HL-60 (cell line): ENCODE data around the gene SYNGAP1.

ENCODE experiments used
- DNase-seq, 2 experiments: peaks; one replicate each; pipeline ENCODE4 v3.0.0-alpha.2; 2010 to 2020; ENCODE audit warnings: low read depth in 1 of 2, low spot score in 1 of 2
- H3K27ac ChIP-seq: fragments of 250-450 bp; sonication (Bioruptor Pico); replicated peaks from 2 replicates; pipeline ENCODE4 v1.5.1; 2020; ENCODE audit warnings: mild to moderate bottlenecking, moderate library complexity
- H3K27me3 ChIP-seq: fragments of 250-450 bp; sonication (Bioruptor Pico); 2 replicates; pipeline ENCODE4 v1.5.1; 2021; ENCODE audit warnings: mild to moderate bottlenecking, moderate library complexity; ENCODE audit not compliant: insufficient read depth, poor library complexity, severe bottlenecking
- H3K4me3 ChIP-seq: replicated peaks from 2 replicates; pipeline ENCODE4 v1.5.1; 2011; ENCODE audit warnings: mild to moderate bottlenecking, control low read depth, low read length; ENCODE audit not compliant: insufficient read depth
- GABPA ChIP-seq: IDR thresholded peaks from 2 replicates; pipeline ENCODE4 v1.6.1; 2012; ENCODE audit warnings: low read depth
- POLR2AphosphoS5 ChIP-seq: IDR thresholded peaks from 2 replicates; pipeline ENCODE4 v1.6.1; 2012; ENCODE audit warnings: low read depth
- SPI1 ChIP-seq: IDR thresholded peaks from 2 replicates; pipeline ENCODE4 v1.6.1; 2012; ENCODE audit warnings: low read depth, mild to moderate bottlenecking, borderline replicate concordance
- TF ChIP-seq, protein P1 (sequence below): IDR thresholded peaks from one replicate; pipeline ENCODE4 v1.5.1; 2011; ENCODE audit warnings: low read length, control low read depth, inconsistent platforms; ENCODE audit not compliant: insufficient read depth
- TF ChIP-seq, protein P2 (sequence below): IDR thresholded peaks from 2 replicates; pipeline ENCODE4 v1.6.1; 2012; ENCODE audit warnings: low read depth; ENCODE audit not compliant: insufficient replicate concordance

The SYNGAP1 gene

GRCh38 chr6:33467091-33467490 is 47.2 kb downstream of the SYNGAP1 start:
- Histone ChIP-seq H3K27me3 (no peaks in the 10 kb centered on the region), H3K27ac (no peak overlapping the region), H3K4me3 (no peak overlapping the region)
- TF ChIP-seq GABPA (no peak), SPI1 (no peak), POLR2AphosphoS5 (no peak)
- TF ChIP-seq, protein P1, sequence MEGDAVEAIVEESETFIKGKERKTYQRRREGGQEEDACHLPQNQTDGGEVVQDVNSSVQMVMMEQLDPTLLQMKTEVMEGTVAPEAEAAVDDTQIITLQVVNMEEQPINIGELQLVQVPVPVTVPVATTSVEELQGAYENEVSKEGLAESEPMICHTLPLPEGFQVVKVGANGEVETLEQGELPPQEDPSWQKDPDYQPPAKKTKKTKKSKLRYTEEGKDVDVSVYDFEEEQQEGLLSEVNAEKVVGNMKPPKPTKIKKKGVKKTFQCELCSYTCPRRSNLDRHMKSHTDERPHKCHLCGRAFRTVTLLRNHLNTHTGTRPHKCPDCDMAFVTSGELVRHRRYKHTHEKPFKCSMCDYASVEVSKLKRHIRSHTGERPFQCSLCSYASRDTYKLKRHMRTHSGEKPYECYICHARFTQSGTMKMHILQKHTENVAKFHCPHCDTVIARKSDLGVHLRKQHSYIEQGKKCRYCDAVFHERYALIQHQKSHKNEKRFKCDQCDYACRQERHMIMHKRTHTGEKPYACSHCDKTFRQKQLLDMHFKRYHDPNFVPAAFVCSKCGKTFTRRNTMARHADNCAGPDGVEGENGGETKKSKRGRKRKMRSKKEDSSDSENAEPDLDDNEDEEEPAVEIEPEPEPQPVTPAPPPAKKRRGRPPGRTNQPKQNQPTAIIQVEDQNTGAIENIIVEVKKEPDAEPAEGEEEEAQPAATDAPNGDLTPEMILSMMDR = no peak
- TF ChIP-seq, protein P2, sequence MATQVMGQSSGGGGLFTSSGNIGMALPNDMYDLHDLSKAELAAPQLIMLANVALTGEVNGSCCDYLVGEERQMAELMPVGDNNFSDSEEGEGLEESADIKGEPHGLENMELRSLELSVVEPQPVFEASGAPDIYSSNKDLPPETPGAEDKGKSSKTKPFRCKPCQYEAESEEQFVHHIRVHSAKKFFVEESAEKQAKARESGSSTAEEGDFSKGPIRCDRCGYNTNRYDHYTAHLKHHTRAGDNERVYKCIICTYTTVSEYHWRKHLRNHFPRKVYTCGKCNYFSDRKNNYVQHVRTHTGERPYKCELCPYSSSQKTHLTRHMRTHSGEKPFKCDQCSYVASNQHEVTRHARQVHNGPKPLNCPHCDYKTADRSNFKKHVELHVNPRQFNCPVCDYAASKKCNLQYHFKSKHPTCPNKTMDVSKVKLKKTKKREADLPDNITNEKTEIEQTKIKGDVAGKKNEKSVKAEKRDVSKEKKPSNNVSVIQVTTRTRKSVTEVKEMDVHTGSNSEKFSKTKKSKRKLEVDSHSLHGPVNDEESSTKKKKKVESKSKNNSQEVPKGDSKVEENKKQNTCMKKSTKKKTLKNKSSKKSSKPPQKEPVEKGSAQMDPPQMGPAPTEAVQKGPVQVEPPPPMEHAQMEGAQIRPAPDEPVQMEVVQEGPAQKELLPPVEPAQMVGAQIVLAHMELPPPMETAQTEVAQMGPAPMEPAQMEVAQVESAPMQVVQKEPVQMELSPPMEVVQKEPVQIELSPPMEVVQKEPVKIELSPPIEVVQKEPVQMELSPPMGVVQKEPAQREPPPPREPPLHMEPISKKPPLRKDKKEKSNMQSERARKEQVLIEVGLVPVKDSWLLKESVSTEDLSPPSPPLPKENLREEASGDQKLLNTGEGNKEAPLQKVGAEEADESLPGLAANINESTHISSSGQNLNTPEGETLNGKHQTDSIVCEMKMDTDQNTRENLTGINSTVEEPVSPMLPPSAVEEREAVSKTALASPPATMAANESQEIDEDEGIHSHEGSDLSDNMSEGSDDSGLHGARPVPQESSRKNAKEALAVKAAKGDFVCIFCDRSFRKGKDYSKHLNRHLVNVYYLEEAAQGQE = no peak
- DNase-seq = no peak

GRCh38 chr6:33469661-33470060 is 49.8 kb downstream of the SYNGAP1 start:
- Histone ChIP-seq H3K27me3 (no peaks in the 10 kb centered on the region), H3K4me3 (no peak overlapping the region), H3K27ac (no peak overlapping the region)
- no peak for DNase-seq
- TF ChIP-seq, protein P1 = no peak
- TF ChIP-seq SPI1 (no peak), GABPA (no peak), POLR2AphosphoS5 (no peak)
- TF ChIP-seq, protein P2 = no peak

DNA sequence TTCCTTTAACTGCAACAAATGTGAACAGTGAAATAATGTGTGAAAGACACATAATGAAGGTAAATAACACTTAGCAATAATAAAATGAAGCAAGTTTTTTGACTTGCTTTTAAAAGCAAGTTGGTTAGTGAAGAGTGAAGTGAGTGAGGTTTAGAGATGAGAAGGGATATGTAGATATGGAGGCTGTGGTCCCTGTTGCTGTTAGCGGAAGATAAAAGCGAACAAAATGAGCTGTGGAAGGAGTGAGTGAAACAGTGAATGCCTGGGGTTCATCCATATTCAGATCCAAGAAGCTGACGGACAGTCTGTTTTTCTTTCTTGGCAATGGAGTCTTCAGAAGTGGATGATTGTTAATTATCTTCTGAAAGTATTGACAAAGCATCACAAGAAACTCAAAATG is 58.0 kb downstream of the SYNGAP1 start:
- no peak overlapping the region for H3K27ac ChIP-seq
- DNase-seq = no peak
- H3K27me3 ChIP-seq = peaks cover 5% of the 10 kb centered on the region
- H3K4me3 ChIP-seq = no peak overlapping the region
- TF ChIP-seq, protein P2 = no peak
- TF ChIP-seq, protein P1 = no peak
- TF ChIP-seq POLR2AphosphoS5 = no peak
- TF ChIP-seq GABPA = no peak
- TF ChIP-seq SPI1 = no peak
